Medulla oblongata (tissue), 1 donor: ENCODE measurements around the gene RRBP1.
A peak's percentile ranks its signal among the peaks of the same experiment; 100 is the strongest.

Experiments used
- DNase-seq: peaks from one replicate; pipeline ENCODE4 v3.0.0-alpha.2; 2015; ENCODE audit errors: extremely low spot score

RRBP1 gene

DNA sequence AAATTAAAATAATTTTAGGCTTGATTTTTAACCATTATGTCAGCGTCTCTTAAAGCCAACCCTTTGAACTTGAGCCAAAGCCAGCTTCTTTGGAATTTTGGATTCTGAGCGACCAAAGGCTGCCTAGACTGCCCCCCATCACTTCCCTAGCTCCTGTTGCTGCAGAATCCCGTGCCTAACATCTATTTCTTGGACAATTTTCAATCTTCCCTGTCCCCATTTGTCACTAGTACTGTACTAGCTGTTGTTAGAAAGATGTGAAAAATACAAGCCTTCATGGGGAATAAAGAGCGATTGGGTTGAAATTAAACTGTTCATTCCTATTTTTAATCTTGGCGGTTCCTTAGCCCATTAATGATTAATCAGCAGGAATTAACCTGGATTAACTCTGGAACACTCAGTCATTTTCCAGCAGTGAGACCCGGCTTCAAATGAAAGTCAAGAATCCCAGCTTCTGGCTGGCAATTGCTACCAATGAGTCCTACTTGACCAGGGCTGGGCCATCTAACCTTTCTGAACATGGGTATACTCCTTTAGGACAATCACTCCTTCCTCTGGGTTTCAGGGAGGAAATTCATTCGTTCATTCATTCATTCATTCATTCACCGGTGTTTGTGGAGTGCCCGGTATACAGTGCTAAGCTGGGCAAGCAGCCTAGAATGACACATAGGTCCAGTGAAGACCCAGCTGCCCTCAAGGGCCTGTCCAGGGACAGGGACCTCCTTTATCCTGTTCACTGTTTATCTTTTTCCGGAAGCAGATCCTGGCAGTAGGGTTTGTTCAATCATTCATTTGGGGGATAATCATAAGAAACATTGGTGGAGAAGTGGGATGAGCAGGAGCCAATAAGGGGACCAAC lies 1.4 kb upstream of the RRBP1 start:
- no peak for DNase-seq

DNA sequence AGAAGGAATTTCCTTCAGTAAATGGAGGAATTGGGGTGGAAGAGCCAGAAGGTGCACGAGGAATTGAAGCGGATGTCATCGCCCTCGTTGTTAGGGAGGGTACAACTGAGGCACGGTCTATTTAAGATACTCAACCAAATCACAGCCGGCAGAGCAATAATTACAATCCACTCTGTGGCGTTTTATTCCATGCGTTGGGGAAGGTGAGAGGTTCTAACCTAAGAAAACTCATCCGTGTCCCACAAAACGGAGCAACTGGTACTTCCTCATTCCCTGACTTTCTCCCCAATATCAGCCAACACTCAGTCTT lies 802 bp upstream of the RRBP1 start:
- no peak for DNase-seq

DNA sequence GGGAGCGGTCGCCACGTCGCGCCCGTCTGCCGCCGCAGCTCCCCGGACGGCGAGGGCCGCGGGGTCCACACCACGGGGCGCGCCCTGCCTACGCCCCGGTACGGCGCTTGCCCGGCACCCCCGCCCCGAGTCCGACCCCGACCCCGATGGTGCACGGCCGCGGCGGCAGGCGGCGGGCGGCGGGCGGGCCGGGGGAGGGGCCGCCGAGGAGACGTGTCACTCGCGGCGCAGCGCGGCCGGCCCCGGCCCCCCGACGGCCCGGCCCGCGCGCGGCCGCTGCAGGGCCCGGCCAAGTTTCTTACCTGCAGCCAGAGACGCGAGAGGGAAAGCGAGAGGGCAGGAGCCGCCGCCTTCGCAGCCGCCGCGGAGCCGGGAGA lies 328 bp downstream of the RRBP1 start:
- DNase-seq = no peak

DNA sequence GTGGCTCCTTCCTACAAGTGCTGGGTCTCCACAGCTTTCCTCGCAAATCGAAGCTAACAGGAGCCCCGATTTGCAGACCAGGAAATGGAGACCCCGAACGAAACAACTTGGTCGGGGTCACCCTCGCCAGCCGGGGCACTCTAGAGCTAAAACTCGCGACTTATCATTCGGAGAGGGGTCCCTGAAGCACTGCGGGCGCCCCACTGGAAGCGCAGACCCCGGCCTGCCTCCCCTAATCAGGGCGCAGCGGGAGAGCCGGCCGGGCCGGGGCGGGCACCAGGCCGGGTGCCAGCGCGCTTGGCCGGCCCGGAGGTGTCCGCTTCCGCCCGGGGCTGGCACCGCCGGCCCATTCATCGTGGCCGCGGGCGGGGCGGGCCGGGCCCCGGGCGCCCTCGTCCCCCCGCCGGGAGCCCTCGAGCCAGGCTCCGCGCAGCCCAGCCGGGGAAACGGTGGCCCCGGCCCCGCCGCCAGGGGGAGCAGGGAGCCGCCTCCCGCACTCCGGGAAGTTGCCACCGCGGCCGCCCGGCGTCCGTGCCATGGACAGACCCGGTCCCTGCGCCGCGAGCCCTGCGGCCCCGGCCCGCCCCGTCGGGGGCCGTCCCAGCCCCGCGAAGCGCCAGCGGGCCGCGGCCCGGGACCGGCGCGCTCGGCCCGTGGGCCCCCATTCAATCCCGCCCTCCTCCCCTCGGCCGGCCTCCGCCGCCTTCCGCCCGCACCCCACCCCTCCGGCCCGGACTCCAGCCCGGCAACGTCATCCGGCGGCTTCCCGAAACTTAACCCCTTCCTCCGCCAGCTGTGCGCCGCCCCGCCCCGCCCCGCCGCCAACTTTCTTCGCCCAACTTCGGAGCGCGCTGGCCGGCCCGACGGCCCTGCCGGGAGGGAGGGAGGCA lies 961 bp downstream of the RRBP1 start:
- DNase-seq = peak; percentile 87

DNA sequence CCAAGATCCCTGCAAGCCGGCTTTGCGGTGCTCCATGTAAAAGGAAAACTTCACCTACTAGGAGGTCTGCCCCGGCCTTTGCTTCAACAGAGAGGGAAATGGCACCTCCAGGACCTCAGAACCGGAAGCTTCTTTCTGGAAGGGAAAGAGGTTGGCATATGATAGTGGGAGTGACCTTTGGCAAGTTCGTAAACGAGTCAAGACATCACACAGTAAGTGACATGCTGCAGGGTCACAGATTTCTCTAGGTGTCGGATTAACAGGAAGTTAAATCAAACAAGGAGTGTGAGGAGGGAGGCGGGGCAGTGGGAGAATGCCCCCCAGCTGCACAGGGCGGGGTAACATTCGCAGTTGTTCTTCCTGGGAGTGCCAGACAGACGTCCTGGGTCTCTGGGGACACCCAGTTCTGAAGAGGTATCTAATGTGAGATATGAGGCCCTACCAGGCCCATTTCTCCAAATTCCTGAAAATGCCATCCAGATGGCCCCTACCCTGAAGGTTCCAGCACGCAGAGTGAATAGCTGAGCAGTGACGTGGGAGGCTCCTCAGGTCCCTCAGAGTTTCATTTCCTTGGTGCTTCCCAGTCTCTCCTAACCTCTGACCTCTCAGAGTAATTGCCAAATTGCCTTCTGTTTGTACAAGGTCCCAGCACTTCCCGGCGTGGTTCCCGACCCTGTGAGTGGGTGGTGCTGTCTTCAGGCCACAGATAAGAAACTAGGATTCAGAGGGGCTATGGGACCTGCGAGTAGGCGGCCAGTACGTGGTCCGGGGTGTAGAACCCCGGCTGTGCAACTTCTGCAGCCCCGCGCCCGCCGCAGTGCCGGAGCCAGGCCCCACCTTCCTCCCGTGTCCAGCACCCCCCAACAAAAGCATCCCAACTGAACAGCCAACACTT lies 1.9 kb downstream of the RRBP1 start:
- peak; percentile 61 for DNase-seq

DNA sequence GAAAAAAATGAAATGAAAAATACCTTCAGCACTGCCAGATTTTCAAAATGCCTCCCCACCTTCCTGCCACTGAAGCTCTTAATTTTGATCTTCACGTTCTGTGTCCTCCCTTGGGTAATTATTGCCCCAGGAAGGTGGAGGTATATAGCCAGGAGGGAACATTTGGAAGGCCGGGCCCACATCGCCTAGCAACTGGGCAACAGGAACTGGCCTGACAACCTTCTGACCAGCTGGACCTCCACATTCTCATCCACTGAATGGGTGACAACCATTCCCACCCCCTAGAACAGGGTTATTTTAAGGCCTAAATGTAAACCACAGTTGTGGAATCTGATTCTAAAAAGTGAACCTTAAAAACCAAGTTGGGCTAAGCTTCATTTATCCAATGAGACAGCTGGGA lies 3.2 kb downstream of the RRBP1 start:
- DNase-seq = no peak

DNA sequence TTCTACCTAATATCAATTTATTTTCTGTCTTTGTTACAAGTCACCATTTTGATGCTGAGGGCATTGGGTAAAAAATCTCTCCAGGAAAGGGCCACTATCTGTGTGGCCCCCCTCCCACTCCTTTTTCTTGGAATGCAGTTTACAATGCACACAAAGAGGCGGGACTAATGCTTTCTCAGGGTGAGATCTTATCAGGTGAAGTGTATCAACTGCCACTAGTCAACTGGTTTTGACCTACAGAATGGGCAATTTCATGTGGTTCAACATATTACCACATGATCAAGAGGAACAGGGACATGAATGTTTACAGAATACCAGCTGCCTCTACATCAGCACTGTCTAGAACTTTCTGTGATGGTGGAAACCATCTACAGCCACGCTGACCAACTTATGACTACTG lies 3.7 kb downstream of the RRBP1 start:
- DNase-seq = no peak

DNA sequence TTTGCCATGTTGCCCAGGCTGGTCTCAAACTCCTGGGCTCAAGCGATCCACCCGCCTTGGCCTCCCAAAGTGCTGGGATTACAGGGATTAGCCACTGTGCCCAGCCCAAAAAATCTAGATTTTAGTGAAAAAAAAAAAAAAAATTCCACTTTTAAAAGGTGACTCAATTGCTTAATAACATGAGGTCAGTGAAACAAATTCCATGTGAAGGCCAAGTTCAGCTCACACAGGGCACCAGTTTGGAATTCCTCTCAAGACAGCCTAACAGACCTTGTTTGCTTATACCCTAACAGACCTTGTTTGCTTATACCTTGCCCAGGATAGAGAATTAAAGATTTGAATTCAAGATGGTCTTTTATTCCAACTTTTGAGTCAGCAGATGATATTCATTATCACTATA lies 5.1 kb downstream of the RRBP1 start:
- no peak for DNase-seq

DNA sequence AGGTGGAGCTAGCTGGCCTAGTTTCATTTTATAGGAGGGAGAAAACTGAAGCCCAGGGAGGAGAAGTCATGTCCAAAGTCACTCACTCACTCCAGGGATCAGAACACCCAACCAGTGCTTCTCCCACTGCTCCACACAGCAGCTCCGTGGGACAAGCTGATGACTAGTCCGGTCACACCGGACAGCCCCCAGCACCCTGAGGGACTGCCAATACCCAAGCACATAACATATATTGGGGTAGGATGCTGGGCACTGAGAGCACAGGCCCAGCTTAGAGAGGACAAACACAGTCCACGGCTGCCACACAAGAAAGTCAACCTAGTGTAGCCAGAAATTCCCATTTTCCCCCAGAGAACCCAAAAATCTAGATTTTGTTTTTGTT lies 5.7 kb downstream of the RRBP1 start:
- DNase-seq = no peak

DNA sequence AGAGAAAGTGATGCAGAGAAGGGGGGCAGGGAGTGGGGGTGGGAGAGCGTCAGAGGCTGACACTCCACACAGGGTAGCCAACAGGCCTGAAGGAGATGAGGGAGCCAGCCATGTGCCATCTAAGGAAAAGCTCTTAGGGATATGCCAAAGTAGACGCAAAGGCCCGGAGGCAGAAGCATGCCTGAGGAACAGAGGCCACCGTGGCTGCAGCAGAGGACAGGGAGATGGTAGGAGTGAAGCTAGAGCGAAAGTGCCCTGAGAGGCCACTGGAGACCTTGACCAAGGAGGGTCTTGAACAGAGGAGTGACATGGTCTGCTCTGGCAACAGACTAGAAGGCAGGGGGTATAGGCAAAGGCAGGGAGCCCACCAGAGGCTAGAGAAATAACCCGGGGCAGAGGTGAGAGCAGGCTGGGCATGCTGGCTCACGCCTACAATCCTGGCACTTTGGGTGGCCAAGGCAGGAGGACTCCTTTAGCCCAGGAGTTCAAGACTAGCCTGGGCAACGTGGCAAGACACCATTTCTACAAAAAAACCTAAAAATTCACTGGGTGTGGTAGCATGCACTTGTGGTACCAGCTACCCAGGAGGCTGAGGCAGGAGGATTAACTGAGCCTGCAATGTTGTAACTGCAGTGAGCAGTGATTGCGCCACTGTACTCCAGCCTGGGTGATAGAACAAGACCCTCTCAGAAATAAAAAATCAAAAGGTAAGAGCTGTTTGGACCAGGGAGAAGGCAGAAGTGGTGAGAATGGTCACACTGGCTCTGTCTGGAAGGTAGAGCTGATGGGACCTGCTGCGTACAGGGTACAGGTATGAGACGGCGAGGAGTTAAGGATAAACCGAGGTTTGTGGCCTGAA lies 6.3 kb downstream of the RRBP1 start:
- DNase-seq = no peak

DNA sequence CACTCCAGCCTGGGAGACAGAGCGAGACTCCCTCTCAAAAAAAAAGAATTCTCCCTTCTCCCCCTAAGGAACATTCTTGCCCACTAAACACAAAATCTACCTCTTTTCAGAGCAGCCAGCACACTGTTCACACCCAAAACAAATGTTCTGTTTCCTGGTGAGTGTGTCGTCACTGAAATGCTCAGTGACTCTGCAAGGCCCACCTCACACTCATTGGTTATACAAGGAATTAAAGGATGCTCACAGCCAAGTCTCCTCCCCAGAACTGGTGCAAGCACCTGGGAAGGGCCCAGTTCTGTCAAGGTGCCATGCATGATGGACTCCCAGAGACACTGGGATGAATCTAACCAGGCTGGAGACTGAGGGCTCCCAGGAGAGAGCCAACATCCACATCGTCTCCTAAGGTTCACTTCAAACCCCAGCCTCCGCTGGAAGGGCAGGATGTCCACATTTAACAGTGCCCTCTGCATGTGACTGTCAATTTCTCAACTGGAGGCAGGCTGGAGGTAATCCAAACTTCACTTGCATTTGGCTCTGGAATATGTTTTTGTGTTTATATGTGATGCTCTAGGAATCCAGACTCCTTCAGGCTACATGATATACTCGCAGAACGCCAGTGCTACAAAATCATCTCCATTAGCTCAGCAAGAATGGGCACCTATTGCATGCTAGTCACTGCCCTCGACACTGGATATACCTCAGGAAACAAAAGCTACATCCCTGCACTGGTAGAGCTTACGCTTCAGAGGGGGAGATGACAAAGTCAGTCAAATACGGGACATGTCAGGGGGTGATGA lies 7.1 kb downstream of the RRBP1 start:
- DNase-seq = no peak

DNA sequence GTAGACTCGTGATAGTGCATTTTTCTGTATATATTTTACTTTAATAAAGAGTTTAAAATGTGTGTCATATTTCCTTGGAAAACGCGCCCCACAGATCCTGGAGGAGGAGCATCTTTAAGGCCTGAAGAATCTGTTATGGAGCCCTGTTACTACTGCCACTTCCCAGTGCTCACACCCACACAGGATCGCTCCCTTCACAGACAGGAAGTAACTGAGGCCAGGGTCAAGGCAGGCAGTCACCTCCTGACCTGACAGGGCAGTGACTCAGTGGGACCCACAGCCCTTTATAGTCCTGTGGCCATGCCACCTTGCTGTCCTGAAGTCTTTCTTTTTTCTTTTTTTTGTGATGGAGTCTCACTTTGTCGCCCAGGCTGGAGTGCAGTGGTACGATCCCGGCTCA lies 9.0 kb downstream of the RRBP1 start:
- DNase-seq = no peak

DNA sequence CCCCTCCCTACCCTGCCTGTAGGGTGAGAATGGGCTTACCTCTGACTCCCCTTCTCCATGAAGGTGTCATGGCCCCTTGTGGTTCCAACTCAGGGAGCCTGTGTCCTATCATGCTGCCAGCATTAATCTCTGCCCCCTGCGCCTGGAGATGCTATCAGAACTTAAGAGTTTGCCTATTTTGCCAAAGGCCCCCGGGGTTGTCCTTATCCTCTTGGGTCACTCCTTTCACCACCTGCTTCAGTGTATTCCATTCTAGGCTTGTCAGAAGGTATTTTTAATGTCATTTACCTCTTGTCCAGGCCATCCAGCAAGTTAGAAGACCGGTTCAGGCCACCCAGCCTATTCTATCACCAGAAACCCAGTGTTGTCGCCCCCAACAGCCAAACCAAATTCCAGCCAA lies 10.5 kb downstream of the RRBP1 start:
- DNase-seq = no peak

DNA sequence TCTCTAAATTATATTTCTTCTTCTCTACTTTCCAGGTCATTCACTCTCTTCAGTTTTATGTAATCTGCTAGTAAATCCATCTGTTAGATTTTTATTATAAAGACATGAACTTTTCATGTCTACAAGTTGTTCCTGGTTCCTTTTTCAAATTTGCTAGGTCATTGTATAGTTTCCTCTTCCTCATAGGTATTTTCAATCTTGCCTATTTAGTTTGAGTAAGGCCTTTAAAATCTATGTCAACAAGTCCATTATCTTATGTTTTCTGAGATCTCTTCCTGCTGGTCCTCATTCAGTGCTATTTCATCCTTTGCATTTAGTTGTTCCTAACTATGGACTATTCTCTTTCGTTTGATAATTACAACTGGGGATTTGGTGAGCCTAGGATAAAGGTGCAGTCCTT lies 11.0 kb downstream of the RRBP1 start:
- DNase-seq = no peak

DNA sequence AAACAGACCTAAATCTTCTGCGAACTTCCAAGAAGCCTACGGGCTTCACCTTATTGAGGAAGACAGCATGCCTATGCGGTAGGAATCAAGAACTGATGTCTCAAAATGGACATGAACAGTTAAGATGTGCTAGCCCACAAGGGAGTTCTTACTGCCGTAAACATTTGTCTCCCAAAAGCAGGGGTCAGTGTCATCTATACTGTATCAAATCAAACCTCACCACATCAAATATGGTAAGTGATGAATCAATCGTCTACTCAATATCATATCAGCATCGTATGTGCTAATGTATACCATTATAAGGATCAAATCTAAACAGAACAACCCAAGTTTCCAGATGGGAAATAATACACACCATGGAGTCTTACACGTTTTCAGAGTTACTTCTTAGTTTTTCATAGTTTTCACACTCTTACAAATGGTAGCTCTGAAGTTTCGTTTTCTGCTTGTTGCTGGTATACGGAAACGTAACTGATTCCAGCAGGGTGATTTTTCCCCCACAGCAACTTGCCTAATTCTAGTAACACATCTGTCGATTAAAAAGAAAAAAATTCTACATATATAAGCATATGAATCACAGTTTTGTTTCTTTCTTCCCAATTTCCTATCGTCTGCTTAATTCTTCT lies 12.6 kb downstream of the RRBP1 start:
- no peak for DNase-seq

DNA sequence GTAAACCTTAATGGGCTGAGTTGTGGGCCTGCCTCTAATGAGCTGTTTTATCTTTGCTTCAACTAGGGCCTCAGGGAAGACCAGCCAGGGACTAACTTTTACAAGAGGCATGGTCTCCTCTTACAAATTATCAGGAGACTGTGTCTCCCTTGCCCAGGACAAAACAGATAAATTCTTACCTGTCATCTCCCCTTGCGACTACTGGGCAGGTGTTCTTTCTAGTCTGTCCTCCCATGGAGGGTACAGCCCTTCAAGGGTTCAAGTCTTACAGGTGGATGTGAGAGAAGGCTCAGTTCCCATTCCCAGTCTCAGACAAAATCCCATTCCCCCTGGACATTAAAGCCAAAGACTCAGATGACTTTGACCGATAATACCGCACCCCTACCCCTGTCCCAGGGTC lies 13.6 kb downstream of the RRBP1 start:
- DNase-seq = no peak

DNA sequence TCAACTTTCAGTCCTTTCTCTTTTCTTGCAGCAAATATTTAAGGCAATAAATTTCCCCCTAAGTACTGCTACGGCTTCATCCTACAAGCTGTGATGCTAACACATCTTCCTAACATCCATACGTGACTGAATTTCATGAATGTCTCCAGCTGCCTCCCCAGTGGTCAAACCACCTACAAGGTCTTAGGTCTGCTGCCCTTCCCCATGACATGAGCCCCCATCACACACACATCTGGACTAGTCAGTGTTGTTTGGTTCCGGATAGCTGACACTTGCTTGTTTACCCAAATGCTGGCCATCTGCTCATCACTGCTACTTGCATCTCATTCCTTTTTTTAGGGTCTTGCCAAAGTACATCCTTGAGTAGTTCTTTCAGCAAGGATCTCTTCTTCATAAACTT lies 14.6 kb downstream of the RRBP1 start:
- no peak for DNase-seq

DNA sequence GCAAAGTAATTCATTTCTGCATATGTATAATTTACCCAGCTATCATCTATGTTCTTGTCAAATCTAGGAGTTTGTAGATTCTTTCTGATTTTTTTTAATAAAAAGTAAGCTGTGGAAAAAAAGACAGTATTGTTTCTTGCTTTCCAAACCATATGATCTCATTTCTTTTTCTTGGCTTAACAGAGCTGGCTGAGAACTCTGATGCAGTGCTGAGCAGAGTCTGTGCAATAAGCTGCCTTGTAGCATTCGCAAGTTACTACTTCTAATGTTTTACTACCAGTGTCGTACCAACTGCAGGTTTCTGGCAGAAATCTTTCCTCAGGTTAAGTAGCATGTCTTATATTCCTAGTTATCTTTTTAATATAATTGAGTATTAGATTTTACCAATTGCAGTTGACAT lies 15.6 kb downstream of the RRBP1 start:
- peak; percentile 58 for DNase-seq

DNA sequence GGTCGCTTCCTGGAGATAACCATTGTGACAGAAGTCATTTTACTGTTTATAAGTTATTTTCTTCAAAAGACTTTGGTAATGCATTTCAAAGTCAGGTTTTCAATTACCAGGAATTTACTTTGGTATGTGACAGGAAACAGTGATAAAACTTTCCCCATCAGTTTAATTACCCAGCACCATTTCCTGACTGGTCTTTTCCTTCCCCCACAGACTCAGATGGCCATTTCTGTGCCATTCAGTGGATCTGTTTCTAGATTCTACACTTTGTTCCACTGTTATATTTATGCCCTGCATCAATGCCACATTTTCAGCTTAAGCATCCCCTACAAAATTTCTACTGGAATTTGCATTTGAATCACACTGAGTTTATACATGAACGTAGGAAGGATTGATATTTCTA lies 16.3 kb downstream of the RRBP1 start:
- no peak for DNase-seq

DNA sequence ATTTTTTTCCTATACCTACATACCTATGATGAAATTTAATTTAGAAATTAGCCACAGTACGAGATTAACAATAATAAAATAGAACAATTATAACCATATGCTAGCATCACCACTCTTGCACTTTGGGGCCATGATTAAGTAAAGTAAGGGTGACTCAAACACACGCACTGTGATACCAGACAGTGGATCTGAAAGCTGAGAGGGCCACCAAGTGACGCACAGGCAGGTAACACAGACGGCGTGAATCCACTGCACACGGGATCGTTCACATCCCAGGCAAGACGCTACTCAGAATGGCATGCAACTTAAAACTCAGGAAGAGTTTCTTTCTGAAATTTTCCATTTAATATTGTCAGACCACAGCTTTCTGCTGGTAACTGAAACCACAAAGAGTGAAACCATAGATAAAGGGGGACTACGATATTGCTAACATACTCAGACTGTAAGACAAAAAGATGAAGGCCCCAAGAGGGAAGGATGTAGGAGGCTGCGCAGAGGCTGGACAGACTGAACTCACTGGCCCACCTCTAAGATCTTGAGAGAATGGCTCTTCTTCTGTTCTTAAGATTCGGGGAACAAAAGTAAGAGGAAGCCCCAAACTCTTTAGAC lies 17.9 kb downstream of the RRBP1 start:
- DNase-seq = no peak
